K562 (cell line): Measurements from ENCODE around the gene POLR2B.

Experiments used
- MYBL2 ChIP-seq, 2 experiments: fragments of 450-650 bp in 1 of 2; sonication (generic) in 1 of 2; formaldehyde crosslinking in 1 of 2; IDR thresholded peaks; 2 replicates each; pipeline versions ENCODE4 v1.6.1 to v1.8.1; 2017 to 2022; ENCODE audit warnings: borderline replicate concordance in 1 of 2, inconsistent platforms in 1 of 2, low read depth in 1 of 2, mild to moderate bottlenecking in 1 of 2, missing genetic modification reagents in 1 of 2, moderate library complexity in 1 of 2
- RCOR1 ChIP-seq, 2 experiments: IDR thresholded peaks; 2 replicates each; pipeline ENCODE4 v1.6.1; 2012; ENCODE audit warnings: low read depth in 2 of 2, low read length in 2 of 2, borderline replicate concordance in 1 of 2, improper control_type of control experiment in 1 of 2

DNA sequence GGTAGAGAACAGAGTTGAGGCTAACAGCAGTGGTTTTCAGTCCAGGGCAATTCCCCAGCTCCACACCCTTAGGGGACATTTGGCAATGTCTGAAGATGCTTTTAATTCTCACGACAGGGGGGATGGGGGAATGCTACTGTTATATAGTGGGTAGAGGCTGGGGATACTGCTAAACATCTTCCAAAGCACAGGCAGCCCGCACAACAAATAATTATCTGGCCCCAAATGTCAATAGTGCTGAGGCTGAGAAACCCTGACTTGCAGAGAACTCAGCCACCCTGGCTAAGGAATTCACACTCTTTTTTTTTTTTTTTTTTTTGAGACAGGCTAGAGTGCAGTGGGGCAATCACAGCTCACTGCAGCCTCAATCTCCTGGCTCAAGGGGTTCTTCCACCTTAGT lies 60.6 kb downstream of the POLR2B start:
- TF ChIP-seq MYBL2 (IDR thresholded peaks at IDR 0.05; ENCODE audit: low read depth): no peak
- TF ChIP-seq MYBL2 (CRISPR knock-in tag; IDR thresholded peaks at IDR 0.05; ENCODE audit: borderline replicate concordance): no peak
- no peak for TF ChIP-seq RCOR1 (IDR thresholded peaks at IDR 0.05; ENCODE audit: borderline replicate concordance in 1 of 2, low read depth in 2 of 2, low read length in 2 of 2)
